Heart right ventricle (tissue), 16 donors: ENCODE results near the gene HOXD9. TPM values are rescaled to one million over a fixed set of nuclear protein-coding genes. Genes with fewer than 3 reads are reported as not detected.
A peak's percentile ranks its signal among the peaks of the same experiment; 100 is the strongest.

Source experiments
- ATAC-seq, 8 donors: fragments of 200-7000 bp; cut with Tn5 transposase; one replicate each; pipeline ENCODE4 v1.9.1; 2020; ENCODE audit warnings: mild to moderate bottlenecking in 8 of 8, moderate library complexity in 8 of 8, moderate number of reproducible peaks in 1 of 8
- DNase-seq, 2 donors: peaks; one replicate each; pipeline ENCODE4 v3.0.0-alpha.2; 2020
- H3K27ac ChIP-seq, 10 donors: fragments of 200-600 bp; sonication (generic) in 2 of 10; one replicate each; pipeline versions ENCODE4 v1.5.0 to v1.8.0; 2020 to 2022; ENCODE audit warnings: mild to moderate bottlenecking in 3 of 10
- H3K27me3 ChIP-seq, 7 donors: fragments of 200-600 bp; one replicate each; pipeline ENCODE4 v1.8.0; 2021 to 2022; ENCODE audit warnings: mild to moderate bottlenecking in 2 of 7
- H3K36me3 ChIP-seq, 9 donors: fragments of 200-600 bp; sonication (generic) in 1 of 9; one replicate each; pipeline versions ENCODE4 v1.5.0 to v1.8.0; 2020 to 2022; ENCODE audit warnings: mild to moderate bottlenecking in 2 of 9
- H3K4me1 ChIP-seq, 9 donors: fragments of 200-600 bp; sonication (generic) in 1 of 9; one replicate each; pipeline versions ENCODE4 v1.5.0 to v1.8.0; 2020 to 2022; ENCODE audit warnings: mild to moderate bottlenecking in 4 of 9
- H3K4me3 ChIP-seq, 10 donors: fragments of 200-600 bp; sonication (generic) in 2 of 10; one replicate each; pipeline versions ENCODE4 v1.5.0 to v1.8.0; 2020 to 2022; ENCODE audit warnings: mild to moderate bottlenecking in 7 of 10, moderate library complexity in 2 of 10
- H3K9me3 ChIP-seq, 11 donors: fragments of 200-600 bp in 10 of 11; sonication (generic) in 2 of 11; one replicate each; pipeline versions ENCODE4 v1.5.0 to v1.8.0; 2013 to 2022; ENCODE audit warnings: mild to moderate bottlenecking in 2 of 11, control low read depth in 1 of 11, moderate library complexity in 1 of 11
- WGBS, 2 donors: extraction: QIAGEN DNeasy Blood & Tissue Kit; methylation state at CpG; one replicate each; pipeline ENCODE4 v1.1.7; 2013; ENCODE audit warnings: inconsistent platforms in 1 of 2; 5-methylcytosine and 5-hydroxymethylcytosine counted together
- intact Hi-C, 10 donors: fragments of 100-400 bp; cut with DNase I; formaldehyde crosslinking; loops; one replicate each; pipeline versions ENCODE4 v1.11.1 to v1.14.2; 2022
- polyA plus RNA-seq, 2 donors: library from polyadenylated mRNA; stranded (reverse); fragments of 200-250 nt; gene quantifications; one replicate each; pipeline ENCODE4 v1.2.3, GENCODE V29; 2013
- total RNA-seq, 10 donors: library from RNA; stranded (reverse); fragmentation: NEBNext Ultra II Directional in 3 of 10; extraction: Animal tissue kit (Norgen Biotek cat#: 25700) in 3 of 10; gene quantifications; one replicate each; pipeline versions ENCODE4 v1.2.1 to v1.2.4, GENCODE V29; 2021 to 2023
- TF ChIP-seq, protein P1 (sequence below), 9 donors: fragments of 200-600 bp; sonication (generic) in 2 of 9; IDR thresholded peaks; one replicate each; pipeline versions ENCODE4 v1.5.0 to v1.8.0; 2021 to 2022; ENCODE audit warnings: antibody characterized with exemption in 9 of 9, mild to moderate bottlenecking in 5 of 9, moderate library complexity in 1 of 9
- donor health status: Arrhythmogenic right ventricular cardiomyopathy.
- donor health status: ischemic (EF 13 %, LVEDD 7.1; RV severe dilation, severe dysfunction).
- donor health status: healthy with polysubstance abuse.
- donor health status: DM: no; HTN: yes; CAD: no.
- donor health status: DM: no; HTN: no; CAD: no.
- donor health status: ischemic (EF 25% LVEDD 6.9; RV normal size, moderate dysfunction).
- donor health status: ischemic (EF 25% LVEDD 5.7; RV mildly dilated, moderate dysfunction).
- donor health status: healthy.
- donor health status: DM: yes; HTN: yes; CAD: no.
- donor health status: Ischemic cardiomyopathy.
- donor health status: ischemic (EF 35%, LVEDD 5.7; RV mildly dilated, moderate dysfunction).
- donor health status: nonischemic (EF 11% LVEDD 7.7; RV severe dilation, severe dysfunction).
- donor health status: DM: yes; HTN: yes; CAD: no.
- donor health status: PGD.
- donor health status: ischemic (EF 29% LVEDD 5.4; RV normal size, mild dysfunction).
- donor health status: nonischemic (EF 23%, LVEDD 6.1; RV moderate dilation, normal function).

The HOXD9 gene
- total and polyA plus RNA-seq, 12 donors: 0.15 to 0.29 (median 0.22) TPM; not detected in 8

DNA sequence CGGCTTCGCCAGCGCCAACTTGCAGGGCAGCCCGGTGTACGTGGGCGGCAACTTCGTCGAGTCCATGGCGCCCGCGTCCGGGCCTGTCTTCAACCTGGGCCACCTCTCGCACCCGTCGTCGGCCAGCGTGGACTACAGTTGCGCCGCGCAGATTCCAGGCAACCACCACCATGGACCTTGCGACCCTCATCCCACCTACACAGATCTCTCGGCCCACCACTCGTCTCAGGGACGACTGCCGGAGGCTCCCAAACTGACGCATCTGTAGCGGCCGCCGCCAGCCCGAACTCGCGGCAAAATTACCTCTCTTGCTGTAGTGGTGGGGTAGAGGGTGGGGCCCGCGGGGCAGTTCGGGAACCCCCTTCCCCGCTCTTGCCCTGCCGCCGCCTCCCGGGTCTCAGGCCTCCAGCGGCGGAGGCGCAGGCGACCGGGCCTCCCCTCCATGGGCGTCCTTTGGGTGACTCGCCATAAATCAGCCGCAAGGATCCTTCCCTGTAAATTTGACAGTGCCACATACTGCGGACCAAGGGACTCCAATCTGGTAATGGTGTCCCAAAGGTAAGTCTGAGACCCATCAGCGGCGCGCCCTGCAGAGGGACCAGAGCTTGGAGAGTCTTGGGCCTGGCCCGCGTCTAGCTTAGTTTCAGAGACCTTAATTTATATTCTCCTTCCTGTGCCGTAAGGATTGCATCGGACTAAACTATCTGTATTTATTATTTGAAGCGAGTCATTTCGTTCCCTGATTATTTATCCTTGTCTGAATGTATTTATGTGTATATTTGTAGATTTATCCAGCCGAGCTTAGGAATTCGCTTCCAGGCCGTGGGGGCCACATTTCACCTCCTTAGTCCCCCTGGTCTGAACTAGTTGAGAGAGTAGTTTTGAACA, 49.7 kb downstream of the HOXD9 start:
- H3K4me1 ChIP-seq: peaks cover 0 to 19% (median 5%) of the 10 kb centered on the region in 9 donors
- H3K9me3 ChIP-seq: no peaks in the 10 kb centered on the region
- DNase-seq (no peak), ATAC-seq (peak in 1 of 8 donors; percentile 18)
- TF ChIP-seq, protein P1, sequence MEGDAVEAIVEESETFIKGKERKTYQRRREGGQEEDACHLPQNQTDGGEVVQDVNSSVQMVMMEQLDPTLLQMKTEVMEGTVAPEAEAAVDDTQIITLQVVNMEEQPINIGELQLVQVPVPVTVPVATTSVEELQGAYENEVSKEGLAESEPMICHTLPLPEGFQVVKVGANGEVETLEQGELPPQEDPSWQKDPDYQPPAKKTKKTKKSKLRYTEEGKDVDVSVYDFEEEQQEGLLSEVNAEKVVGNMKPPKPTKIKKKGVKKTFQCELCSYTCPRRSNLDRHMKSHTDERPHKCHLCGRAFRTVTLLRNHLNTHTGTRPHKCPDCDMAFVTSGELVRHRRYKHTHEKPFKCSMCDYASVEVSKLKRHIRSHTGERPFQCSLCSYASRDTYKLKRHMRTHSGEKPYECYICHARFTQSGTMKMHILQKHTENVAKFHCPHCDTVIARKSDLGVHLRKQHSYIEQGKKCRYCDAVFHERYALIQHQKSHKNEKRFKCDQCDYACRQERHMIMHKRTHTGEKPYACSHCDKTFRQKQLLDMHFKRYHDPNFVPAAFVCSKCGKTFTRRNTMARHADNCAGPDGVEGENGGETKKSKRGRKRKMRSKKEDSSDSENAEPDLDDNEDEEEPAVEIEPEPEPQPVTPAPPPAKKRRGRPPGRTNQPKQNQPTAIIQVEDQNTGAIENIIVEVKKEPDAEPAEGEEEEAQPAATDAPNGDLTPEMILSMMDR (IDR thresholded peaks at IDR 0.05): no peak
- intact Hi-C loops: no loop called here
- peaks cover 32 to 100% (median 100%) of the 10 kb centered on the region in 7 donors for H3K27me3 ChIP-seq
- H3K27ac ChIP-seq: peak overlapping the region in 2 of 10 donors; percentile 8 to 51
- 18 to 23% methylated on average over 60 of the region's 60 CpGs for WGBS, 2 donors
- H3K36me3 ChIP-seq: no peaks in the 10 kb centered on the region
- peak overlapping the region in 3 of 10 donors; percentile 7 to 31 (median 11) for H3K4me3 ChIP-seq

DNA sequence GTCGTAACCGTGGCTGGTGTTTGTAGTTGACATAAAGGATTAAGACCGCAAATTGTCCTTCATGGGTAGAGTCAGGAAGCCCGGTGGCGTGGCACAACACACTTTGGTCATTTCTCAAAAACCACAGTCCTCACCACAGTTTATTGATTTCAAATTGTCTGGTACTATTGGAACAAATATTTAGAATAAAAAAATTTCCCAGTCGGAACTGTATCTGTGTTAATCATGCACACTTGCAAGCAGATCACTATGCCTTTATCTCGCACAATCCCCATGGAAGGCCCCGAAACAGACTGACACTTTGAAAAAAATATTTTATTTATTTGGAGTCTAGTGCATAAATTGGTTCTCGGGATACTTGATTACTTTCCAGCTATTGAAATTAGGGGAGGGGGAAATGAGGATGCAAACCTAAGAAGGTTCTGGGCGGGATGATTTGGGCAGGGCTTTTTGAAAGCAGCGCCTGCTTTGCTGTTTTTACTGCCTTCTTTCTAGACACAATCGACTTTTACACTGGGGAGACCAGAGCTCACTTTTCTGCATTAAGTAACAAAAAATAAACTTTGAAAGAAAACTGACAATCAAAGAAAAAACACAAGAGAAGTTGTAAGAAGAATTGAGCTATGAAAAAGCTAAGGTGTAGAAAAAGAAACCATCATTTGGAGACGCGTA, 50.5 kb downstream of the HOXD9 start:
- WGBS, 2 donors: 30 to 43% methylated on average over 14 of the region's 14 CpGs
- no peak overlapping the region for H3K27ac ChIP-seq
- peak overlapping the region in 1 of 10 donors; percentile 31 for H3K4me3 ChIP-seq
- ATAC-seq: no peak
- intact Hi-C loops: no loop called here
- no peak for DNase-seq
- H3K9me3 ChIP-seq: no peaks in the 10 kb centered on the region
- H3K4me1 ChIP-seq: peaks cover 0 to 26% (median 9%) of the 10 kb centered on the region in 9 donors
- TF ChIP-seq, protein P1 (IDR thresholded peaks at IDR 0.05): no peak
- peaks cover 35 to 100% (median 100%) of the 10 kb centered on the region in 7 donors for H3K27me3 ChIP-seq
- no peaks in the 10 kb centered on the region for H3K36me3 ChIP-seq

DNA sequence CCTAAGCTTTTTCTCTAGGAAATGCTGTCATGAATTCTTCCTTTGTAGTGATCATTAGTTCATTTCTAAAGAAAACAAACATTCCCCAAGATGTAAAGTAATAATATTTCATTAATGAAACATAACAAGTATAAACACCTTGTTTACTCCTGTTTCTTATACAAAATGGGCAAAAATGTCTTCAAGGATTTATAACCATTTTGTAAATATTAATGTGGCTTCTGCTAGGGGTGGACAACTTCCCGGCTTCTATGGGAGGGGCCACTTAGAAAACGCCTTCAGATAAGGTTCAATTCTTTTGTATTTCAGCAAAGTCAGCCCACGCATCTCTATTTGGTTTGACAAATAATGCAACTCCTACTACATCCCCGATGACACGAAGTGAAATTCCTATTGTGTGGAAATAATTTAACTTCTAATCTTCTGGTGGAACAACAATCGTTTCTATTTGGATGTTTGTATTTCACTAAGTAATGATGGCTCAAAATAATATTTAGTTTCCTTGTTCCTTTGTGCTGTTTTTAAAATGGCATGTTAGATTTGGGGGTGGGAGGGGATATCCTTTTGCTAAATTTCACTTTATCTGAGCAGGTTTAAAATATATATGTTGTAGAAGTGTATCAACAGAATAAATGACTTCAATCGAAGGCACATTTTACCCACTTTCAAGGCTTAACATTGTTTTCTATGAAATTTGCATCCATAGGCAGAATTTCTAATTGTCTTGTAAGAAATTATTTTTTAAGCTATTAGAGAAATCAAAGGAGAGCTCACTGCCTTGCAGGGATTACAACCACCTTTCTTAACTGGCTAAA, 51.3 kb downstream of the HOXD9 start:
- 23 to 31% methylated on average over 7 of the region's 7 CpGs for WGBS, 2 donors
- no peaks in the 10 kb centered on the region for H3K9me3 ChIP-seq
- ATAC-seq: no peak

More for the DNA sequence above, 51.3 kb downstream of the HOXD9 start:
- H3K36me3 ChIP-seq: no peaks in the 10 kb centered on the region
- no peak overlapping the region for H3K4me3 ChIP-seq
- peaks cover 37 to 100% (median 100%) of the 10 kb centered on the region in 7 donors for H3K27me3 ChIP-seq
- TF ChIP-seq, protein P1 (IDR thresholded peaks at IDR 0.05): no peak
- H3K27ac ChIP-seq: peak overlapping the region in 1 of 10 donors; percentile 15
- H3K4me1 ChIP-seq: peaks cover under 1 to 34% (median 10%) of the 10 kb centered on the region in 9 donors
- DNase-seq: no peak
- intact Hi-C loops: no loop called here
